ENCODE measurements around the gene CABLES2. TPM values are rescaled to one million over a fixed set of nuclear protein-coding genes. Genes with fewer than 3 reads are reported as not detected.

CABLES2 gene
- total RNA-seq, 1 donor from 2014 or later: 0.43 TPM

DNA sequence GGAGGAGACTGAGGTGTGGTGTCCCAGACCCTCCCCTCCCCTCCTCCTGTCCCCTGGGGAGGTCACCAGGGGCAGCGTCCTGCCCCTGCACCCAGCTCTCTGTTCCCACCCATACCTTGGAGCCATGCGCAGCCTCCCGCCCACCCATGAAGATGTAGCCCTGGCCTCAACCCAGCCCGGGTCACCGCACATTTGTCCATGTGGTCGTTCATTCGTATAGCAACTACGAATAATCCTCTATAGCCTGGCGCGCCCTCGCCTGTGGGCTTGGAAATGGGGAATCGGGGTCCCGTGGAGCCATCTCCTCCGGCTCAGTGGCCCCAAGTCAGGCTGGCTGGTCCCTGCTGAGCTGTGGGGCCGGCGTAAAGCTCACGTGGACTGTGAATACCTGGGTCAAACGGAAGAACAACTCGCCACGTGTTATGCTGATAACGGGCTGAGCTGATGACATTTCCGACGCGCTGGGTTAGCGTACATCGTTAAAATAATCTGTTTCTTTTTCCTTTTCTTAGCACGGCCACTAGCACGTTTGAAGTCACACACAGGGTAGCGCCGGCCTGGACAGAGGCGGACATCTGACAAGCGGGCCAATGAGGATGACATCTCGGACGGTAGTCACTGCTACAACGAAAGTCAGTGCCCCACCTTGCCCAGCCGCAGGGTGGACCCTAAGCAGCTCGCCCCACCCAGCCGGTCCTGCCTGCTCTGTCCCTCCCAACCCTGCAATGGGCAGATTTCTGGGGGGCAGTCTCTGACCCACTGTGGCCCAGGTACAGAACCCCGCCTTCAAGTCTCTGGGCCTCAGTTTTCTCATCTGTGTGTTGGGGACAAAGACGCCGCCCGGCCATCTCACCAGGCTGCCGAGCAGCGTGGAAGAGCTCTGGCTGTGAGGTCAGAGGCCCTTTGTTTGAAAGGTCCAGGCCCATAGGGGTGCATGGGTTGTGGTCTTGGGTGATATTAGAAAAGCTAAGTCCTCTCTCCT is 40.1 kb upstream of the CABLES2 start:
- intact Hi-C loops (cut with DNase I): no loop called here
- H3K36me3 ChIP-seq: no peaks in the 10 kb centered on the region
- H3K27me3 ChIP-seq: no peaks in the 10 kb centered on the region
- H3K9me3 ChIP-seq: no peaks in the 10 kb centered on the region
- H3K4me3 ChIP-seq: no peak overlapping the region
- no peak overlapping the region for H3K27ac ChIP-seq
- TF ChIP-seq CTCF (IDR thresholded peaks at IDR 0.05): no peak
- DNase-seq (ENCODE audit: low spot score in 2 of 2): no peak
- H3K4me1 ChIP-seq: no peaks in the 10 kb centered on the region

- Histone ChIP-seq H3K27ac (no peak overlapping the region), H3K36me3 (no peaks in the 10 kb centered on the region), H3K4me1 (no peaks in the 10 kb centered on the region), H3K27me3 (no peaks in the 10 kb centered on the region), H3K4me3 (no peak overlapping the region), H3K9me3 (no peaks in the 10 kb centered on the region)
- no peak for DNase-seq (ENCODE audit: low spot score in 2 of 2)
- TF ChIP-seq CTCF (IDR thresholded peaks at IDR 0.05): no peak
- intact Hi-C loops (cut with DNase I): no loop called here
These were observed 39.4 kb upstream of the CABLES2 start for GRCh38 chr20:62446481-62446880.

DNA sequence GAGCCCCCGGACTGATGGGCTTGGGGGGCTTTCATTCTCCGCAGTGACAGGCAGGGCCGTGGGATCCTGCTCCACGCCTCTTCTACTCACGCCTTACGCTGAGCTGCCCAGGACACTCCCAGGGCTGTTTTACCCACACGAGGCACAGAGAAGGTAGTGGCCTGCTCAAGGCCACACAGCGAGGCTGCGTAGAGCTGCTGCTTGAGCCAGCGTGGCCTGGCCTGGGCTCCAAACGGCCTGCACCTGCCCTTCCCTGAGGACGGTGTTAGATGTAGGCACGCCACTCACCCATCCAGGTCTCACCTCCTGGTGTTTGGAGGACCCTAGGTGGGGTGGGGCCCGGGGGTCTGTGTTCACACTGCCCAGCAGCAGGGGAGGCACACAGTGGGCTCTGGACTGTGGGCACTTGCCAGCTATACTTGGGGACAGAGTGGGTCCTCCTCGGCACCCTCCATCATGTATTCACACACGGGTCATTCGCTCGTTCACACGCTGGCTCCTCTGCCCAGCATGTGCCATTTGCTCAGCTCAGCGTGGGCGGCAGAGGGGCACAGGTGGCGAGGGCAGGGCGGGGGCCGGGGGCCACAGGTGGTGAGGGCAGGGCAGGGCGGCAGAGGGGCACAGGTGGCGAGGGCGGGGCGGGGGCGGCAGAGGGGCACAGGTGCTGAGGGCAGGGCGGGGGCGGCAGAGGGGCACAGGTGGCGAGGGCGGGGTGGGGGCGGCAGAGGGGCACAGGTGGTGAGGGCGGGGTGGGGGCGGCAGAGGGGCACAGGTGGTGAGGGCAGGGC is 38.7 kb upstream of the CABLES2 start:
- Histone ChIP-seq H3K27ac (no peak overlapping the region), H3K9me3 (no peaks in the 10 kb centered on the region), H3K4me3 (no peak overlapping the region), H3K4me1 (no peaks in the 10 kb centered on the region), H3K36me3 (no peaks in the 10 kb centered on the region), H3K27me3 (no peaks in the 10 kb centered on the region)
- DNase-seq (ENCODE audit: low spot score in 2 of 2): no peak
- intact Hi-C loops (cut with DNase I): no loop called here
- no peak for TF ChIP-seq CTCF (IDR thresholded peaks at IDR 0.05)

DNA sequence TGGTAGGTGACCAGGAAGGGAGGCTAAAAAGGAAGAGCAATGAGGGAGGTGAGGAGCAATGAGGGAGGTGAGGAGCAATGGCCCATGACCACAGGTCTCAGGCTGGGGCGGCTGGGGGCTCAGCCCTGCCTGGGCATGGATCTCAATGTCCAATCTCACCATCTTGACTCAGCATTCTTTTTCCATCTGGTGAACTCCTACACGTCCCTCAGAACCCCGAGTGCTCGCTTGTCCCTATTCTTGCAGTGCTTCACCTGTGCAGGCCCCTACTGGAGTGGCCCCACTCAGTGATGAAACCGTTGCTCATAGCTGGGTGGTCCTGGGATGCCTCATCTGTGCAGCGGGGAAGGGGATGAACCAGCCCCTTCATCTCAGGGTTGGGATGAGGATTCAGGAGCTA is 37.2 kb upstream of the CABLES2 start:
- no peak for TF ChIP-seq CTCF (IDR thresholded peaks at IDR 0.05)
- intact Hi-C loops (cut with DNase I): no loop called here
- DNase-seq (ENCODE audit: low spot score in 2 of 2): no peak
- H3K9me3 ChIP-seq: no peaks in the 10 kb centered on the region
- no peaks in the 10 kb centered on the region for H3K4me1 ChIP-seq
- no peaks in the 10 kb centered on the region for H3K27me3 ChIP-seq
- no peak overlapping the region for H3K27ac ChIP-seq
- no peak overlapping the region for H3K4me3 ChIP-seq
- no peaks in the 10 kb centered on the region for H3K36me3 ChIP-seq

- no peak for TF ChIP-seq CTCF (IDR thresholded peaks at IDR 0.05)
- intact Hi-C loops (cut with DNase I): no loop called here
- Histone ChIP-seq H3K27ac (no peak overlapping the region), H3K9me3 (no peaks in the 10 kb centered on the region), H3K36me3 (no peaks in the 10 kb centered on the region), H3K27me3 (no peaks in the 10 kb centered on the region), H3K4me1 (no peaks in the 10 kb centered on the region), H3K4me3 (no peak overlapping the region)
- DNase-seq (ENCODE audit: low spot score in 2 of 2): no peak
These were observed 35.0 kb upstream of the CABLES2 start for GRCh38 chr20:62441987-62442539.

Data from ascending aorta (tissue), 2 donors.